Lower leg skin (tissue), 3 donors: ENCODE data around the gene MYOC.

ENCODE experiments used
- CTCF ChIP-seq, 3 donors: fragments of 450-650 bp; IDR thresholded peaks; one replicate each; pipeline ENCODE4 v1.5.1; 2016; ENCODE audit warnings: antibody characterized with exemption in 3 of 3, mild to moderate bottlenecking in 3 of 3, moderate library complexity in 2 of 3
- POLR2A ChIP-seq, 2 donors: fragments of 450-650 bp; IDR thresholded peaks; one replicate each; pipeline ENCODE4 v1.6.1; 2016 to 2017; ENCODE audit warnings: antibody characterized with exemption in 2 of 2, mild to moderate bottlenecking in 1 of 2, moderate library complexity in 1 of 2

GRCh38 chr1:171636141-171636540 lies 16.3 kb downstream of the MYOC start:
- no peak for TF ChIP-seq CTCF (IDR thresholded peaks at IDR 0.05)
- no peak for TF ChIP-seq POLR2A (IDR thresholded peaks at IDR 0.05)
